T-helper 1 cell treated with Interleukin-12 subunit alpha and Interleukin-12 subunit beta and Interleukin-4 antibody, amounts not matched to agents 30 μg/mL and 1 μg/mL, for 36 hours (primary cell): ENCODE data around the gene RFX3.

Source experiments
- H3K27ac Mint-ChIP-seq: one replicate; pipeline ENCODE4 v1.8.0; 2021; ENCODE audit warnings: mild to moderate bottlenecking, mixed read lengths
- H3K27me3 Mint-ChIP-seq: one replicate; pipeline ENCODE4 v1.8.0; 2021; ENCODE audit warnings: low read depth, mixed read lengths
- H3K36me3 Mint-ChIP-seq: one replicate; pipeline ENCODE4 v1.8.0; 2021; ENCODE audit warnings: low read depth, mixed read lengths
- H3K4me1 Mint-ChIP-seq: one replicate; pipeline ENCODE4 v1.8.0; 2021; ENCODE audit warnings: low read depth, mixed read lengths
- H3K4me3 Mint-ChIP-seq: one replicate; pipeline ENCODE4 v1.8.0; 2021; ENCODE audit warnings: mild to moderate bottlenecking, moderate library complexity, mixed read lengths
- H3K9me3 Mint-ChIP-seq: one replicate; pipeline ENCODE4 v1.8.0; 2021; ENCODE audit warnings: mixed read lengths

The RFX3 gene

GRCh38 chr9:3525096-3525835, 535 bp downstream of the RFX3 start:
- H3K4me1 Mint-ChIP-seq, result peaks cover 48% of the 10 kb centered on the region
- H3K27me3 Mint-ChIP-seq, result no peaks in the 10 kb centered on the region
- H3K9me3 Mint-ChIP-seq, result no peaks in the 10 kb centered on the region
- H3K36me3 Mint-ChIP-seq, result peaks cover 8% of the 10 kb centered on the region
- H3K27ac Mint-ChIP-seq, result peak overlapping the region; percentile 98
- peak overlapping the region; percentile 95 for H3K4me3 Mint-ChIP-seq

GRCh38 chr9:3521966-3522365, 3.8 kb downstream of the RFX3 start:
- Mint-ChIP-seq H3K4me3 (no peak overlapping the region), H3K4me1 (peaks cover 24% of the 10 kb centered on the region), H3K36me3 (peaks cover 6% of the 10 kb centered on the region), H3K27me3 (no peaks in the 10 kb centered on the region), H3K9me3 (no peaks in the 10 kb centered on the region), H3K27ac (no peak overlapping the region)

DNA sequence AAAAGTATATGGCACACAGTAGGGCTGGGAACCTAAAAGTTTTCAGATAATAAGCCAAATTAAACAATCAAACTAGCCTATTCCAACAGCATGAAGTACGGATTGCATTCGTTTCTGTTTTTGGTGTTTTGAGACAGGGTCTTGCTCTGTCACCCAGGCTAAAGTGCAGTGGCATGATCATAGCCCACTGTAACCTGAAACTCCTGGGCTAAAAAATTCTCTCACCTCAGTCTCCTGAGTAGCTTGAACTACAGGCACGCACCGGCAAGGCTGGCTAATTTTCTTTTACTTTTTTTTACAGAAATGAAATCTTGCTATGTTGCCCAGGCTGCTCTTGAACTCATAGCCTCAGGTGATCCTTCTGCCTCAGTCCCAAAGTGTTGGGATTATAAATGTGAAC, 5.2 kb downstream of the RFX3 start:
- H3K9me3 Mint-ChIP-seq, result no peaks in the 10 kb centered on the region
- no peak overlapping the region for H3K4me3 Mint-ChIP-seq
- no peak overlapping the region for H3K27ac Mint-ChIP-seq
- peaks cover 24% of the 10 kb centered on the region for H3K4me1 Mint-ChIP-seq
- peaks cover 6% of the 10 kb centered on the region for H3K36me3 Mint-ChIP-seq
- H3K27me3 Mint-ChIP-seq, result no peaks in the 10 kb centered on the region

- peaks cover 8% of the 10 kb centered on the region for H3K4me1 Mint-ChIP-seq
- H3K4me3 Mint-ChIP-seq, result no peak overlapping the region
- peaks cover 2% of the 10 kb centered on the region for H3K36me3 Mint-ChIP-seq
- H3K27ac Mint-ChIP-seq, result peak overlapping the region; percentile 49
- no peaks in the 10 kb centered on the region for H3K9me3 Mint-ChIP-seq
- H3K27me3 Mint-ChIP-seq, result no peaks in the 10 kb centered on the region
These were observed 8.3 kb downstream of the RFX3 start for GRCh38 chr9:3517377-3518048.

DNA sequence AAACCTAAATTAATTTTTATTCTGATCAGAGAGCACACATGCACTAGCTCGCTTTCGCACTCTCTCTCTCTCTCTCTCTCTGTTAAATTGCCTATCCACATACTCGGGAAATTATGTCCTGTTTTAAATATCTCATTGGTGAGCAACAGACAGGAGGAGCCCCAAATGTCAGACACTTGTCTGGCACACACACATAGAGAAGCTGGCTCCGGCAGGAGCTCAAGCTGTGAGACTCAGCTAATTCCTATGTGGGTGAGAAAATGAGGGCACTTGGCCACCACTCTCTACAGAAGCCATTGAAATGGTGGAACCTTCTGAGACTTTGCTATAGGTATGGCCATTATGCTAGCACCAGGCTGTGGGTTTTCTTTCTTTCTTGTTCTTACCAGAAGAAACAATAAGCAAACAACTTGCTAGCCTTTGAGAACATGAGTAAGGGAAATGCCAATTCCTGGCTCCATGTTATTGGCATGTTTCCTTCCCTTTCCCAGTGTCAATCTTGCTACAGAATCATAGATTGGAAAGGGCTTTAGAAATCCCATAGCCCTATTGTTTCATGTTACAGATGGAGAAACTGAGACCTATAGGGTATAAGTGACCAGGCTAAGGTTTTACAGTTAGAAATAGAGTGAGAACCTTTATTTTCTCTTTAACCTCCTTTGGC, 9.0 kb downstream of the RFX3 start:
- Mint-ChIP-seq H3K9me3 (no peaks in the 10 kb centered on the region), H3K27ac (no peak overlapping the region), H3K36me3 (peaks cover 2% of the 10 kb centered on the region), H3K4me3 (no peak overlapping the region), H3K27me3 (no peaks in the 10 kb centered on the region), H3K4me1 (peaks cover 2% of the 10 kb centered on the region)

GRCh38 chr9:3515405-3515804, 10.4 kb downstream of the RFX3 start:
- H3K27ac Mint-ChIP-seq, result no peak overlapping the region
- no peaks in the 10 kb centered on the region for H3K27me3 Mint-ChIP-seq
- H3K36me3 Mint-ChIP-seq, result peaks cover 2% of the 10 kb centered on the region
- no peaks in the 10 kb centered on the region for H3K9me3 Mint-ChIP-seq
- peaks cover 7% of the 10 kb centered on the region for H3K4me1 Mint-ChIP-seq
- no peak overlapping the region for H3K4me3 Mint-ChIP-seq

GRCh38 chr9:3514786-3515185, 11.0 kb downstream of the RFX3 start:
- Mint-ChIP-seq H3K36me3 (peaks cover 2% of the 10 kb centered on the region), H3K4me3 (no peak overlapping the region), H3K27ac (no peak overlapping the region), H3K27me3 (no peaks in the 10 kb centered on the region), H3K4me1 (peaks cover 7% of the 10 kb centered on the region), H3K9me3 (no peaks in the 10 kb centered on the region)

DNA sequence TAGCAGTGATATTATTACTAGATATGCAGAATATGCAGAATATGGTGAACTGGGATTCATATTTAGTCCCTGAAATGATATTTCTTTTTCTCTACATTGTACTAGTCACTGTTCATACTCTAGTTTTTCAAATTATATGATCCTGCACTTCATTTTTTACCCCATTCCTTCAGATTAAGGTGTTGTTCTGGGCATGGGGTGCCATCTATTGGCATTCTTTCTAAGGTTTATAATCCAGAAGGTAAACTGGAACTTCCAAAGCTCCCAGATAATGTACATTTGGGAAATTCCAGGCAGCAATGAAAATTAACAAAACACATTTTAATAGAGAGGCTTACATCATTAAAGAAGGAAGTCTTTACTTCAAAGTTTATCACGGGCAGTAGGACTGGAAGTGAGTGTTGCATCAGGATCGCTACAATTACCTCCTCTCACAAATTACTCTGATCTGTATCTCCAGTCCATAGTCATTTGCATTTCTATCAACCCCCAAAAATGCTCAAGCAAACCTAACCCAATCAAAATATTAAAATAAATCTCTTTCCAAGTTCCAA, 12.5 kb downstream of the RFX3 start:
- Mint-ChIP-seq H3K27me3 (no peaks in the 10 kb centered on the region), H3K9me3 (no peaks in the 10 kb centered on the region), H3K4me1 (peaks cover 14% of the 10 kb centered on the region), H3K4me3 (no peak overlapping the region), H3K36me3 (peaks cover 6% of the 10 kb centered on the region), H3K27ac (no peak overlapping the region)

DNA sequence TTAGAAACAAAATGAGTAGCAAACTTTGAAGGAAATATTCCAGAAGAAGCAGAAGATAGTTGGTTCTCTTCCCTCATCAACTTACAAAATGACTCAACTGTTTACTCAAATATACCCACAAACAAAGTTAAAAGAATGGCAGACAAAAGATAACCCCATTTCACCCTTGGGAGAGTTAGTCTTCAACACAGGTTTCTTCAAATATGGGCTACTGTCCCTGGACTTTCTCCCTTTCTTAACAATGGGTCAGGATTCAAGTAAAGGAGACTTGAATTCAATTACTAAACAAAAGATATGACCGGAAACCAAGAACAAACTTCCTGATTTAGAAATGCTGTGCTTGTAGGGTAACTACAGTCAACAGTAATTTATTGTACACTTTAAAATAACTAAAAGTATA, 14.2 kb downstream of the RFX3 start:
- no peak overlapping the region for H3K27ac Mint-ChIP-seq
- H3K36me3 Mint-ChIP-seq, result peaks cover 5% of the 10 kb centered on the region
- no peak overlapping the region for H3K4me3 Mint-ChIP-seq
- peaks cover 20% of the 10 kb centered on the region for H3K4me1 Mint-ChIP-seq
- no peaks in the 10 kb centered on the region for H3K27me3 Mint-ChIP-seq
- no peaks in the 10 kb centered on the region for H3K9me3 Mint-ChIP-seq

DNA sequence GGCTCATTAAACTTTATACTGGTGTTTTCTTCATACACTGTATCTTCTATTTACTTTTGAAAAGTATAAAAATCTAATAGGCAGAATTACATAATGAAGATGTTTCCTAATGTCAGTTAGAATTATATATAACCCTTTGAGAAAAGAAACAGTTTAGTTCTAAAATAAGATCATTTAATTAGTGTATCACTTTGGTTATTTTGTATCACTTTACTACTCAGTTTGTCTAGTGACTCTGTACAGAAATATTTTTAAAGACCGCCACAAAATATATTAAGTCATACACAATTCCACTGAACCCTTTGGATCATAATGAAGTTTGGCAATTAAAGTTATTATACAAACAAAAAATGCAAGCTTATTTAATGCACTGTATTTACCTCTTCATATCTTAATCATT, 15.0 kb downstream of the RFX3 start:
- H3K9me3 Mint-ChIP-seq, result no peaks in the 10 kb centered on the region

DNA sequence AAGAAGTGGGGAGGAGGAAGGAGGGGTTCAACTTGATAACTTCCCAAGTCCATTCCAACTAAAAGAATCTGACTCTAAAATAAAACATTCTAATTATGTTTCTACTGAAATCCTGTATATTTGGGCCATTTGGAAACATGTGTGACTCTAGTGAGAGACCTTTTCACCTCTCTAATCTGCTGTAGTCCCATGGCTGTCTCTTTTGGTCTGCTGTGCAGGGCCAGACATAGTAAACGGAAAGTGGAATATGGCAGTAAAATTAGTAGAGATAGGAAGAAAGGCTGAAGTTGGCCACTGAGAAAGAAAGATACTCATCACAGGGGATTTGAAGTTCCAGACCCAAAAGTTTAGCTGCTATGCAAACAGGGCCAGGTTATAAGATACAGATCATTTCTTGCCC, 15.9 kb downstream of the RFX3 start:
- Mint-ChIP-seq H3K36me3 (peaks cover 5% of the 10 kb centered on the region), H3K4me3 (no peak overlapping the region), H3K27me3 (no peaks in the 10 kb centered on the region), H3K4me1 (peaks cover 20% of the 10 kb centered on the region), H3K9me3 (no peaks in the 10 kb centered on the region), H3K27ac (no peak overlapping the region)

More for the DNA sequence above, 15.0 kb downstream of the RFX3 start:
- peaks cover 20% of the 10 kb centered on the region for H3K4me1 Mint-ChIP-seq
- peaks cover 5% of the 10 kb centered on the region for H3K36me3 Mint-ChIP-seq
- no peaks in the 10 kb centered on the region for H3K27me3 Mint-ChIP-seq
- H3K27ac Mint-ChIP-seq, result no peak overlapping the region
- no peak overlapping the region for H3K4me3 Mint-ChIP-seq

GRCh38 chr9:3508521-3509291, 17.1 kb downstream of the RFX3 start:
- Mint-ChIP-seq H3K27me3 (no peaks in the 10 kb centered on the region), H3K9me3 (no peaks in the 10 kb centered on the region), H3K27ac (peak overlapping the region; percentile 1), H3K4me1 (peaks cover 20% of the 10 kb centered on the region), H3K4me3 (peak overlapping the region; percentile 27), H3K36me3 (peaks cover 5% of the 10 kb centered on the region)

GRCh38 chr9:3508078-3508431, 17.7 kb downstream of the RFX3 start:
- peaks cover 5% of the 10 kb centered on the region for H3K36me3 Mint-ChIP-seq
- H3K4me1 Mint-ChIP-seq, result peaks cover 20% of the 10 kb centered on the region
- H3K4me3 Mint-ChIP-seq, result peak overlapping the region; percentile 27
- no peak overlapping the region for H3K27ac Mint-ChIP-seq
- no peaks in the 10 kb centered on the region for H3K27me3 Mint-ChIP-seq
- no peaks in the 10 kb centered on the region for H3K9me3 Mint-ChIP-seq

- H3K27me3 Mint-ChIP-seq, result no peaks in the 10 kb centered on the region
- no peaks in the 10 kb centered on the region for H3K9me3 Mint-ChIP-seq
- peaks cover 20% of the 10 kb centered on the region for H3K4me1 Mint-ChIP-seq
- H3K4me3 Mint-ChIP-seq, result no peak overlapping the region
- H3K36me3 Mint-ChIP-seq, result peaks cover 5% of the 10 kb centered on the region
- H3K27ac Mint-ChIP-seq, result no peak overlapping the region
These were observed 18.3 kb downstream of the RFX3 start for GRCh38 chr9:3507395-3508077.
